Brain microvascular endothelial cell (primary cell): ENCODE measurements around the gene SLC12A4.

Experiments used
- DNase-seq: peaks from one replicate; pipeline ENCODE4 v3.0.0-alpha.2; 2020
- H3K27ac ChIP-seq: fragments of 250-450 bp; sonication (Bioruptor Pico); 2 replicates; pipeline ENCODE4 v1.5.1; 2020; ENCODE audit warnings: mild to moderate bottlenecking, moderate library complexity
- H3K27me3 ChIP-seq: fragments of 250-450 bp; sonication (Bioruptor Pico); replicated peaks from 2 replicates; pipeline ENCODE4 v1.5.1; 2020; ENCODE audit warnings: mild to moderate bottlenecking
- H3K36me3 ChIP-seq: fragments of 250-450 bp; sonication (Bioruptor Pico); replicated peaks from 2 replicates; pipeline ENCODE4 v1.5.1; 2020; ENCODE audit warnings: mild to moderate bottlenecking
- H3K4me3 ChIP-seq: 2 replicates; pipeline ENCODE4 v1.5.1; 2011; ENCODE audit warnings: low read depth, mild to moderate bottlenecking, control low read depth, low read length, moderate library complexity
- CTCF ChIP-seq: IDR thresholded peaks from 2 replicates; pipeline ENCODE4 v1.5.1; 2011; ENCODE audit warnings: low read depth, mild to moderate bottlenecking, moderate library complexity, low read length, control low read depth, inconsistent platforms; ENCODE audit errors: missing control alignments
- in situ Hi-C: cut with HindIII; loops from 2 replicates; pipeline ENCODE4 v1.10.0; 2017; ENCODE audit warnings: low sequenced_read_pairs, low pct_ligation_motif_present

Gene SLC12A4

GRCh38 chr16:67936124-67936879 lies 32.1 kb downstream of the SLC12A4 start, which contains the start of gene PSMB10:
Gene PSMB10, minus strand, starts transcription at chr16:67936850. Its CDS starts 101 bp downstream, at chr16:67936749.
- in situ Hi-C loops: no loop called here
- peaks cover 20% of the 10 kb centered on the region for H3K36me3 ChIP-seq
- H3K4me3 ChIP-seq: peak within 1 kb of the TSS; percentile 99
- peak within 1 kb of the TSS; percentile 65 for H3K27ac ChIP-seq
- no peaks in the 10 kb centered on the region for H3K27me3 ChIP-seq
- DNase-seq: peak; percentile 65
- TF ChIP-seq CTCF: no peak

GRCh38 chr16:67935402-67936123 lies 32.9 kb downstream of the SLC12A4 start:
- Histone ChIP-seq H3K4me3 (peak overlapping the region; percentile 99), H3K36me3 (peaks cover 14% of the 10 kb centered on the region), H3K27ac (peak overlapping the region; percentile 65), H3K27me3 (no peaks in the 10 kb centered on the region)
- peak; percentile 88 for DNase-seq
- in situ Hi-C loops: no loop called here
- no peak for TF ChIP-seq CTCF

GRCh38 chr16:67935101-67935401 lies 33.4 kb downstream of the SLC12A4 start:
- Histone ChIP-seq H3K4me3 (peak overlapping the region; percentile 99), H3K36me3 (peaks cover 12% of the 10 kb centered on the region), H3K27ac (no peak overlapping the region), H3K27me3 (no peaks in the 10 kb centered on the region)
- TF ChIP-seq CTCF: no peak
- DNase-seq: no peak
- in situ Hi-C loops: no loop called here

GRCh38 chr16:67934306-67935100 lies 33.9 kb downstream of the SLC12A4 start:
- DNase-seq: no peak
- Histone ChIP-seq H3K27me3 (no peaks in the 10 kb centered on the region), H3K27ac (no peak overlapping the region), H3K36me3 (peaks cover 7% of the 10 kb centered on the region), H3K4me3 (peak overlapping the region; percentile 99)
- TF ChIP-seq CTCF: no peak
- in situ Hi-C loops: no loop called here

GRCh38 chr16:67933805-67934204 lies 34.6 kb downstream of the SLC12A4 start:
- no peak overlapping the region for H3K4me3 ChIP-seq
- H3K36me3 ChIP-seq: peaks cover 8% of the 10 kb centered on the region
- H3K27me3 ChIP-seq: no peaks in the 10 kb centered on the region
- no peak overlapping the region for H3K27ac ChIP-seq
- no peak for DNase-seq
- in situ Hi-C loops: no loop called here
- TF ChIP-seq CTCF: no peak
